ENCODE data around the gene SDK2. TPM values are rescaled to one million over a fixed set of nuclear protein-coding genes. Genes with fewer than 3 reads are reported as not detected.
A peak's percentile ranks its signal among the peaks of the same experiment; 100 is the strongest.

Gene SDK2
- polyA plus RNA-seq, 6 donors from 2014 or later = 0.10 to 6.3 (median 1.6) TPM

GRCh38 chr17:73594025-73594424 lies 50.2 kb downstream of the SDK2 start:
- Mint-ChIP-seq H3K9me3 (no peaks in the 10 kb centered on the region), H3K27ac (peak overlapping the region; percentile 93 to 99 (median 97)), H3K4me1 (peaks cover 88 to 99% (median 96%) of the 10 kb centered on the region in 3 donors), H3K36me3 (no peaks in the 10 kb centered on the region), H3K27me3 (no peaks in the 10 kb centered on the region), H3K4me3 (peak overlapping the region in 7 of 8 donors; percentile 6 to 93 (median 62))
- no peak for DNase-seq
- ATAC-seq (ENCODE audit: low read depth in 2 of 2) = no peak

DNA sequence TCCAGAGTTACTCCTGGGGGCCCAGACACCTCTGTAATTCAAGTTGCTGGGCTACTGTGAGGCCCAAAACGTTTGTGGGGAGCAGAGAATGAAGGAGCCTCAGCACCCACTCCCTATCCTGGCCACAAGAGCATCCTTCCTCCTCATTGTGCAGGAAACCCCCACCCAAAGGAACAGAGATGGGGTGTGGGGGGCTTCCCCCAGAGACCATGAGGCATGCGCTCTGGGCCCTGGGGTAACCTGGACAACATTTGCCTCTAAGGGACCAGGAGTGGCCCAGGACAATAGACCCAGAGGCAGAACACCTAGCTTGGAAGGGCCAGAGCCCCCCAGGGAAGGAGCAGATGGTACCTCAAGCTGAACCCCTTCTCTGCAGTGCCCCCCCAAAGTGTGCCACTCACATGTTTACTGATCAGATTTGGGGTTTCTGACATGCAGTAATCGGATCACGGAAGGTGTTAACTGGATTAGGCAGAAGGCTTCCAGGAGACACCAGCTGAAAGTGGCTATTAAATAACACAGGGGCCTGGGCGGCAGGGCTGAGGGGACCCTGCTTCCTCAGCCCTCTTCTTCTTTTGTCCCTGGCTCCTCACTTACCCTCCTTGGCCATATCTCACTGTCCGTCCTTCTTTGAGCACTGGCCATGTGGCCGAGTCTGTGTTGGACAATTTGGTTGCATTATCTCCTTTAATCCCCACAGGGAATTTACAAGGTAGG lies 50.8 kb downstream of the SDK2 start:
- Mint-ChIP-seq H3K9me3 (no peaks in the 10 kb centered on the region), H3K36me3 (no peaks in the 10 kb centered on the region), H3K4me3 (peak overlapping the region; percentile 22 to 93 (median 76)), H3K27ac (peak overlapping the region; percentile 93 to 99 (median 97)), H3K4me1 (peaks cover 89 to 99% (median 96%) of the 10 kb centered on the region in 3 donors), H3K27me3 (no peaks in the 10 kb centered on the region)
- ATAC-seq (ENCODE audit: low read depth in 2 of 2) = no peak
- DNase-seq = peak; percentile 12

DNA sequence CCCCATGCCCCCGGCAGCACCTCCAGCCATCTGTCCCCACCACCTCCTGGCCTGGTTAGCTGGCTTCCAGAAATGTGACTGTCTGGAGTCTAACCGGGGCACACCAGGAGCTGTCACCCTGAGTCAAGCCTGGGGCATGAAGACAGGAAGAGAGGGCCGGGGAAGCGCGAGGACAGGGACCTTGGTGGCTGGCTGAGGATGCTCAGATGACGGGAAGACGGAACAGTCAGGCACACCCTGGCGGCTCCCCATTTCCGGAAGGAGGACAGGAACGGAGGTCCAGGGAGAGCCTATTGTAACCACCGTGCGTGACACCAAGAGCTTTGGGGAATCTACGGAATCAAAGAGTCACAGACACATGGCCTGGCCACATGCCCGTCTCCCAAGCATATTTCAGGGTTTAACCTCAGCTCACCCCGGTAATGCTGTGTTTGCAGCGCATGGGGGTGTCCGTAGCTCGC lies 51.7 kb downstream of the SDK2 start:
- ATAC-seq (ENCODE audit: low read depth in 2 of 2) = no peak
- Mint-ChIP-seq H3K36me3 (no peaks in the 10 kb centered on the region), H3K4me1 (peaks cover 93 to 100% (median 97%) of the 10 kb centered on the region in 3 donors), H3K27ac (peak overlapping the region; percentile 93 to 99 (median 97)), H3K9me3 (no peaks in the 10 kb centered on the region), H3K27me3 (no peaks in the 10 kb centered on the region), H3K4me3 (peak overlapping the region; percentile 74 to 93 (median 86))
- DNase-seq = peak; percentile 11

DNA sequence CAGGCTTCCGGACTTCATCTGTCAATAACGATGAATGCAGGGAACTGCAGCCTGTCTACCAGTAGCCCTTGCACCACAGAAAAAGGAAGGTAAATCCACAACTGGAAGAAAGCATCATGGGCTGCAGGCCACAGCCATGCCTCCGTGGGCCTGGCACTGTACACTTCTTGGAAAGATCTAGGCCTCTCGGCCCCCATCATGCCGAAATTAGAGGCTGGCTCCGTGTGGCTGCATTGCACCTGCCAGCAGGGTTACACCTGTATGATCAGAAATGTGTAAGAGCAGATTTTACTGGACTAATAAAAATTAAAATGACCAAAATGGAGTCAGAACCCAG lies 52.2 kb downstream of the SDK2 start:
- peaks cover 94 to 100% (median 98%) of the 10 kb centered on the region in 3 donors for H3K4me1 Mint-ChIP-seq
- no peak for ATAC-seq (ENCODE audit: low read depth in 2 of 2)
- H3K4me3 Mint-ChIP-seq = peak overlapping the region; percentile 74 to 93 (median 86)
- peak overlapping the region; percentile 93 to 99 (median 97) for H3K27ac Mint-ChIP-seq
- no peaks in the 10 kb centered on the region for H3K36me3 Mint-ChIP-seq
- no peaks in the 10 kb centered on the region for H3K27me3 Mint-ChIP-seq
- DNase-seq = no peak
- H3K9me3 Mint-ChIP-seq = no peaks in the 10 kb centered on the region

- peak overlapping the region; percentile 93 to 99 (median 97) for H3K27ac Mint-ChIP-seq
- ATAC-seq (ENCODE audit: low read depth in 2 of 2) = peak; percentile 88
- no peaks in the 10 kb centered on the region for H3K9me3 Mint-ChIP-seq
- peak overlapping the region; percentile 74 to 93 (median 86) for H3K4me3 Mint-ChIP-seq
- peaks cover 92 to 100% (median 98%) of the 10 kb centered on the region in 3 donors for H3K4me1 Mint-ChIP-seq
- H3K27me3 Mint-ChIP-seq = no peaks in the 10 kb centered on the region
- DNase-seq = peak; percentile 81
- H3K36me3 Mint-ChIP-seq = no peaks in the 10 kb centered on the region
Observed at GRCh38 chr17:73591296-73592078, 52.8 kb downstream of the SDK2 start.

GRCh38 chr17:73589363-73589980 lies 54.8 kb downstream of the SDK2 start:
- peaks cover 85 to 100% (median 97%) of the 10 kb centered on the region in 3 donors for H3K4me1 Mint-ChIP-seq
- no peaks in the 10 kb centered on the region for H3K9me3 Mint-ChIP-seq
- ATAC-seq (ENCODE audit: low read depth in 2 of 2) = no peak
- peak overlapping the region; percentile 48 to 93 (median 75) for H3K4me3 Mint-ChIP-seq
- H3K27me3 Mint-ChIP-seq = no peaks in the 10 kb centered on the region
- peak overlapping the region; percentile 83 to 99 (median 94) for H3K27ac Mint-ChIP-seq
- H3K36me3 Mint-ChIP-seq = no peaks in the 10 kb centered on the region
- no peak for DNase-seq

GRCh38 chr17:73588891-73589290 lies 55.4 kb downstream of the SDK2 start:
- DNase-seq (no peak), ATAC-seq (ENCODE audit: low read depth in 2 of 2) (no peak)
- no peaks in the 10 kb centered on the region for H3K27me3 Mint-ChIP-seq
- H3K9me3 Mint-ChIP-seq = no peaks in the 10 kb centered on the region
- no peaks in the 10 kb centered on the region for H3K36me3 Mint-ChIP-seq
- H3K4me1 Mint-ChIP-seq = peaks cover 80 to 96% (median 91%) of the 10 kb centered on the region in 3 donors
- peak overlapping the region; percentile 10 to 93 (median 75) for H3K4me3 Mint-ChIP-seq
- peak overlapping the region in 5 of 6 donors; percentile 93 to 99 (median 95) for H3K27ac Mint-ChIP-seq

DNA sequence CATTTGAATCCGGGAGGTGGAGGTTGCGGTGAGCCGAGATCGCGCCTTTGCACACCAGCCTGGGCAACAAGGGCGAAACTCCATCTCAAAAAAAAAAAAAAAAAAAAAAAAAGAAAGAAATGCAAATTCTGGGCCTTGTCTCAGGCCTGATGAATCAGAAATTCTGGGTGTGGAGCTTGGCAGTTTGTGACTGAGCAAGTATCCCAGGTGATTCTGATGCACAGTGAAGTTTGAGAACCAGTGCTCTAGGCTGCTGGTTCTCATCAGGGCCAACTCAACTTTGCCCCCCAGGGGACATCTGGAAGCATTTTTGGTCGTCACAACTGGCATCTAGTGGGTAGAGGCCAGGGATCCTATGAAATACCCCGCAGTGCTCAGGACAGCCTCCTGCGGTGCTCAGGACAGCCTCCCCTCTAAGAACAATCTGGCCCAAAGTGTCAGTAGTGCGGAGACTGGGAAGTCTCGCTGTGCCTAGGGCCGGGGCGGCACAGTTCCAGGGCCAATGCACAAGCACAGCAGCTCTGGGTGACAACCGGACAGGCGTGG lies 55.9 kb downstream of the SDK2 start:
- no peak for ATAC-seq (ENCODE audit: low read depth in 2 of 2)
- Mint-ChIP-seq H3K27ac (peak overlapping the region in 5 of 6 donors; percentile 86 to 99 (median 93)), H3K4me3 (peak overlapping the region; percentile 10 to 93 (median 75)), H3K27me3 (no peaks in the 10 kb centered on the region), H3K9me3 (no peaks in the 10 kb centered on the region), H3K36me3 (no peaks in the 10 kb centered on the region), H3K4me1 (peaks cover 74 to 91% (median 89%) of the 10 kb centered on the region in 3 donors)
- peak; percentile 15 for DNase-seq

GRCh38 chr17:73586921-73587602 lies 57.2 kb downstream of the SDK2 start:
- Mint-ChIP-seq H3K27ac (peak overlapping the region; percentile 2 to 93 (median 62)), H3K9me3 (no peaks in the 10 kb centered on the region), H3K4me3 (peak overlapping the region in 7 of 8 donors; percentile 46 to 93 (median 77)), H3K4me1 (peaks cover 72 to 89% (median 88%) of the 10 kb centered on the region in 3 donors), H3K36me3 (no peaks in the 10 kb centered on the region), H3K27me3 (no peaks in the 10 kb centered on the region)
- ATAC-seq (ENCODE audit: low read depth in 2 of 2) (no peak), DNase-seq (no peak)

DNA sequence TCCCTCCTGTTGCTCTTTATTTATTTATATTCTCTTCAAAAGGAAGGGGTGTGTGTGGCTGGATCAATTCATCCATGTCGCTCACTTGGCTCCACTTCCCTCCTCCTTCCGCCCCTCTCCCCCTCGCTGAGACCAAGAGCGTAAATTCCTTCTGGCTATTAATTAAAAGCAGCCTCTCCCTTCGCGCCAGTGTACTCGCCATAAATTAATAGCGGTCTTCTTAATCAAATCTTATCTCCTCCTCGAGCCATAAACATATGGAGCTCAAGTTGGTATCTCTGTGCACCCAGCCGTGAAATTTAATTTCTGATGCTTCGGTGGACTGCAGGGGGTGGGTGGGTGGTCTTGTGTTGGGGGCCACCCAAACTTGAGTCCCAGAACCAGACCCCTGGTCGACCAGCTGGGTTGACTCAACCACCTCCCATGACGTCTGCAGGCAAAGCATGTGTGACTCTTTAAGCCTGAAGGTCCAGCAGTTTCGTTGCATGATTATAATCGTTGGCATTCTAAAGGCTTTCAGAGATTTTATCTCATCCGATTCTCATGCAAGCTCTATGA lies 57.9 kb downstream of the SDK2 start:
- Mint-ChIP-seq H3K27me3 (no peaks in the 10 kb centered on the region), H3K9me3 (no peaks in the 10 kb centered on the region), H3K36me3 (no peaks in the 10 kb centered on the region), H3K4me3 (peak overlapping the region in 7 of 8 donors; percentile 43 to 83 (median 70)), H3K4me1 (peaks cover 68 to 89% (median 88%) of the 10 kb centered on the region in 3 donors), H3K27ac (peak overlapping the region; percentile 7 to 92 (median 47))
- DNase-seq (no peak), ATAC-seq (ENCODE audit: low read depth in 2 of 2) (no peak)

DNA sequence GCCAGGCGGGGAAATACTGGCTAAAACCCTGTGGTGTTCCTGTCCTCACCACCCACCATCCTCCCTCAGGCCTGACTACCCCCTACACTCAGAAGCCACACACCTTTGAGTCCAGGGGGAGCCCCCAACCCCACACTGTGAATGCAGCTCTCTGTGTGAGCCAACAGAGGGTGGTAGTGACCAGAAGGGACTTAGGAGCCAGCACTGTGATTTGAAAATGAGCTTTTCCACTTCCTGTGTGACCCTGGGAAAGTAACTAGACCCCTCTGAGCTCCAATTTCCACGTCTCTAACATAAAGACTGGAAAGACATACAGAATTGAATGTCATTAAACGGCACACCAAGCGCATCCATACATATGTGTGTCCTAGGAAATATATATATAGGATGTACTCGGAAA lies 58.7 kb downstream of the SDK2 start:
- Mint-ChIP-seq H3K4me3 (peak overlapping the region in 4 of 8 donors; percentile 12 to 83 (median 32)), H3K36me3 (no peaks in the 10 kb centered on the region), H3K4me1 (peaks cover 63 to 84% (median 84%) of the 10 kb centered on the region in 3 donors), H3K9me3 (no peaks in the 10 kb centered on the region), H3K27ac (peak overlapping the region in 5 of 6 donors; percentile 30 to 92 (median 73)), H3K27me3 (no peaks in the 10 kb centered on the region)
- ATAC-seq (ENCODE audit: low read depth in 2 of 2) (peak; percentile 51 to 66), DNase-seq (peak; percentile 30)

DNA sequence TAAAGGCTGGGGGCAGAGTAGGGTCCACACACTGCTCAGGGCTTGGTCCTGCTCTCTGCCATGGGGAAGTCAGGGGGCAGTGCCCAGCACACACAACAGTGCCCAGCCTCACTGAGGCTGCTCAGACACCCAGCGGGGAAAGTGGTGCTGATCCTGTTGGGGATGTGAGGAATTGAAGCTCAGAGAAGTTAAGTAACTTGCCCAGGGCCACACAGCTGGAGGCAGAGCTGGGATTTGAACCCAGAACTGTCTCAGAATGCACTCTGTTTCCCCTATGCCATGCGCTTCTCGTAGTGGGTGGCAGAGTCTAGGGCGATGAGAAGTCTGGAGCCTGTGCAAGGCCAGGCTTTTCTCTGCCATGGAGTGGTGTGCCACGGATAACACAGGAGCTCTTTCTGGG lies 59.3 kb downstream of the SDK2 start:
- DNase-seq = no peak
- Mint-ChIP-seq H3K4me1 (peaks cover 60 to 83% (median 82%) of the 10 kb centered on the region in 3 donors), H3K27ac (peak overlapping the region in 3 of 6 donors; percentile 34 to 73 (median 58)), H3K36me3 (no peaks in the 10 kb centered on the region), H3K27me3 (no peaks in the 10 kb centered on the region), H3K9me3 (no peaks in the 10 kb centered on the region), H3K4me3 (peak overlapping the region in 1 of 8 donors; percentile 12)
- no peak for ATAC-seq (ENCODE audit: low read depth in 2 of 2)
